ENCODE data around the gene FOXN3. TPM values are rescaled to one million over a fixed set of nuclear protein-coding genes. Genes with fewer than 3 reads are reported as not detected.

Gene FOXN3
- polyA plus RNA-seq, 1 experiment, result 46.5 TPM

- TF ChIP-seq CTCF (IDR thresholded peaks at IDR 0.05; ENCODE audit: low read depth, low read length), result no peak
- Histone ChIP-seq H3K9me3 (ENCODE audit: control insufficient read depth, insufficient read depth, low read length) (peaks cover 2% of the 10 kb centered on the region; the same call in 1 of the 2 replicates), H3K27ac (ENCODE audit: low read depth, low read length) (no peak overlapping the region), H3K4me3 (ENCODE audit: low read depth, low read length) (no peak overlapping the region), H3K27me3 (ENCODE audit: control insufficient read depth, insufficient read depth, low read length) (no peaks in the 10 kb centered on the region)
- CTCF ChIA-PET, result no interaction called here
- no peak for DNase-seq (ENCODE audit: low read depth, low spot score)
- POLR2A ChIA-PET, result no interaction called here
Observed at GRCh38 chr14:89348722-89349121, 68.3 kb downstream of the FOXN3 start.

- ChIA-PET POLR2A (interaction anchor here (0.6 kb wide), 1 partner anchor 59 kb away, joined by 3 read pairs; no protein-coding TSS in a partner anchor), CTCF (no interaction called here)
- Histone ChIP-seq H3K4me3 (ENCODE audit: low read depth, low read length) (no peak overlapping the region), H3K27me3 (ENCODE audit: control insufficient read depth, insufficient read depth, low read length) (no peaks in the 10 kb centered on the region), H3K27ac (ENCODE audit: low read depth, low read length) (no peak overlapping the region), H3K9me3 (ENCODE audit: control insufficient read depth, insufficient read depth, low read length) (peaks cover 2% of the 10 kb centered on the region; the same call in 1 of the 2 replicates)
- no peak for TF ChIP-seq CTCF (IDR thresholded peaks at IDR 0.05; ENCODE audit: low read depth, low read length)
- no peak for DNase-seq (ENCODE audit: low read depth, low spot score)
Observed at GRCh38 chr14:89347885-89348284, 69.1 kb downstream of the FOXN3 start.

GRCh38 chr14:89344920-89345254 lies 72.1 kb downstream of the FOXN3 start:
- ChIA-PET CTCF (no interaction called here), POLR2A (interaction anchor here (0.7 kb wide), 1 partner anchor 406 kb away, joined by 4 read pairs; no protein-coding TSS in a partner anchor)
- no peak for TF ChIP-seq CTCF (IDR thresholded peaks at IDR 0.05; ENCODE audit: low read depth, low read length)
- peaks cover 2% of the 10 kb centered on the region; the same call in 1 of the 2 replicates for H3K9me3 ChIP-seq (ENCODE audit: control insufficient read depth, insufficient read depth, low read length)
- H3K27me3 ChIP-seq (ENCODE audit: control insufficient read depth, insufficient read depth, low read length), result no peaks in the 10 kb centered on the region
- no peak overlapping the region for H3K4me3 ChIP-seq (ENCODE audit: low read depth, low read length)
- DNase-seq (ENCODE audit: low read depth, low spot score), result no peak
- H3K27ac ChIP-seq (ENCODE audit: low read depth, low read length), result no peak overlapping the region

GRCh38 chr14:89343356-89343755 lies 73.7 kb downstream of the FOXN3 start:
- no peak for TF ChIP-seq CTCF (IDR thresholded peaks at IDR 0.05; ENCODE audit: low read depth, low read length)
- DNase-seq (ENCODE audit: low read depth, low spot score), result no peak
- no peaks in the 10 kb centered on the region for H3K27me3 ChIP-seq (ENCODE audit: control insufficient read depth, insufficient read depth, low read length)
- ChIA-PET CTCF (no interaction called here), POLR2A (no interaction called here)
- no peak overlapping the region for H3K4me3 ChIP-seq (ENCODE audit: low read depth, low read length)
- H3K9me3 ChIP-seq (ENCODE audit: control insufficient read depth, insufficient read depth, low read length), result peaks cover 2% of the 10 kb centered on the region; the same call in 1 of the 2 replicates
- H3K27ac ChIP-seq (ENCODE audit: low read depth, low read length), result no peak overlapping the region

- ChIA-PET POLR2A (no interaction called here), CTCF (no interaction called here)
- DNase-seq (ENCODE audit: low read depth, low spot score), result no peak
- no peak overlapping the region for H3K27ac ChIP-seq (ENCODE audit: low read depth, low read length)
- no peak for TF ChIP-seq CTCF (IDR thresholded peaks at IDR 0.05; ENCODE audit: low read depth, low read length)
- H3K9me3 ChIP-seq (ENCODE audit: control insufficient read depth, insufficient read depth, low read length), result peaks cover 2% of the 10 kb centered on the region; the same call in 1 of the 2 replicates
- no peak overlapping the region for H3K4me3 ChIP-seq (ENCODE audit: low read depth, low read length)
- no peaks in the 10 kb centered on the region for H3K27me3 ChIP-seq (ENCODE audit: control insufficient read depth, insufficient read depth, low read length)
Observed at GRCh38 chr14:89342049-89342448, 75.0 kb downstream of the FOXN3 start.
